Measurements from ENCODE around the gene LUC7L3. TPM values are rescaled to one million over a fixed set of nuclear protein-coding genes. Genes with fewer than 3 reads are reported as not detected.

The LUC7L3 gene
- total and polyA plus RNA-seq, 2 of the 13 experiments (the other 11 are each of a cell fraction or from before 2014, with no cell fraction given), result 108 to 120 TPM

DNA sequence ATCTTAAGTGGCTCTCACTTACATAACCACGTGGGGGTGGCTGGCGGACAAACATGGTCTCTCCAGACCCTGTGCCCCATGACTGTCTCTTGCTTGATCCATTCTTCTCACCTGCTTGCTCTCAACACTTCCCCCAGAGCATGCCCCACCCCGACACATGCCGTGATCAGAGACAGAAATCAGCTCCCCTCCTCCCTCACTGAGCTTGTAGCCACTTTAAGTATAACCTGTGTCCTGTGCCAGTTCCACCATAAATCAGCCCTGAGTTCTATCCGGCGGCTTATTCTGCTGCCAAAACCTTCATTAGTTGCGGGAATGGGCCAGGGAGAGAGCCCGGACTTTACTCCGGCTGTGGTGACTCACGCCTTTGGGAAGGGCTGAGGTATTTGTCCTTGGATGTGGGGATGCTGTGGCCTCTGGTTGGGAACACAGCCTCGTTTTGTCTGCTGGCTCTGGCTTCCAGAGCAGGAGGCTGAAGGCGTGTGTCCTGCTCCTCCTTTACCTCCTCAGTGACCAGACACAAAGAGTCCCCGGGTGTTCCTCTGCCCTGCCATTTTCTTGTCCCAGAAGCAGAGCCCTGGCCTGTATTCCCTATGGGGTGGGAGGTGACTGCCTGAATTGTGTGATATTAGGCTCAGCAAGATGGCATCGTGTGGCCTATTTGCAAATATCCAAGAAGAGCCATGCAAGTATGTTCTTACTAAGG, 32.8 kb upstream of the LUC7L3 start (continued):
- TF ChIP-seq, protein P1, sequence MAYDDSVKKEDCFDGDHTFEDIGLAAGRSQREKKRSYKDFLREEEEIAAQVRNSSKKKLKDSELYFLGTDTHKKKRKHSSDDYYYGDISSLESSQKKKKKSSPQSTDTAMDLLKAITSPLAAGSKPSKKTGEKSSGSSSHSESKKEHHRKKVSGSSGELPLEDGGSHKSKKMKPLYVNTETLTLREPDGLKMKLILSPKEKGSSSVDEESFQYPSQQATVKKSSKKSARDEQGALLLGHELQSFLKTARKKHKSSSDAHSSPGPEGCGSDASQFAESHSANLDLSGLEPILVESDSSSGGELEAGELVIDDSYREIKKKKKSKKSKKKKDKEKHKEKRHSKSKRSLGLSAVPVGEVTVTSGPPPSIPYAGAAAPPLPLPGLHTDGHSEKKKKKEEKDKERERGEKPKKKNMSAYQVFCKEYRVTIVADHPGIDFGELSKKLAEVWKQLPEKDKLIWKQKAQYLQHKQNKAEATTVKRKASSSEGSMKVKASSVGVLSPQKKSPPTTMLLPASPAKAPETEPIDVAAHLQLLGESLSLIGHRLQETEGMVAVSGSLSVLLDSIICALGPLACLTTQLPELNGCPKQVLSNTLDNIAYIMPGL (CRISPR knock-in tag; IDR thresholded peaks at IDR 0.05; ENCODE audit: borderline replicate concordance in 1 of 2, low read depth in 1 of 2), result peak; percentile 47 to 69; a peak in 3 of 4 replicates
- TF ChIP-seq, protein P2, sequence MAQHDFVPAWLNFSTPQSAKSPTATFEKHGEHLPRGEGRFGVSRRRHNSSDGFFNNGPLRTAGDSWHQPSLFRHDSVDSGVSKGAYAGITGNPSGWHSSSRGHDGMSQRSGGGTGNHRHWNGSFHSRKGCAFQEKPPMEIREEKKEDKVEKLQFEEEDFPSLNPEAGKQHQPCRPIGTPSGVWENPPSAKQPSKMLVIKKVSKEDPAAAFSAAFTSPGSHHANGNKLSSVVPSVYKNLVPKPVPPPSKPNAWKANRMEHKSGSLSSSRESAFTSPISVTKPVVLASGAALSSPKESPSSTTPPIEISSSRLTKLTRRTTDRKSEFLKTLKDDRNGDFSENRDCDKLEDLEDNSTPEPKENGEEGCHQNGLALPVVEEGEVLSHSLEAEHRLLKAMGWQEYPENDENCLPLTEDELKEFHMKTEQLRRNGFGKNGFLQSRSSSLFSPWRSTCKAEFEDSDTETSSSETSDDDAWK (CRISPR knock-in tag; IDR thresholded peaks at IDR 0.05), result no peak
- TF ChIP-seq SRF (IDR thresholded peaks at IDR 0.05; ENCODE audit: low read depth, low read length), result no peak
- TF ChIP-seq SP1 (IDR thresholded peaks at IDR 0.05), result no peak
- TF ChIP-seq SP1 (CRISPR knock-in tag; IDR thresholded peaks at IDR 0.05), result 0 out of 2 replicates have a peak, but pooled peaks have one; percentile 16
- peak; percentile 59; the same call in 1 of the 2 replicates for TF ChIP-seq CREB1 (IDR thresholded peaks at IDR 0.05)
- peak; percentile 71 for TF ChIP-seq CREB1 (CRISPR knock-in tag; IDR thresholded peaks at IDR 0.05)
- TF ChIP-seq ZZZ3 (CRISPR knock-in tag; IDR thresholded peaks at IDR 0.05; ENCODE audit: borderline replicate concordance), result no peak
- 0 out of 2 replicates have a peak, but pooled peaks have one; percentile 39 for TF ChIP-seq KAT7 (CRISPR knock-in tag; IDR thresholded peaks at IDR 0.05; ENCODE audit: borderline replicate concordance)
- TF ChIP-seq AGO2 (optimal IDR thresholded peaks at IDR 0.05; ENCODE audit: low read depth, low read length), result no peak
- peak; percentile 74; the same call in 1 of the 2 replicates for TF ChIP-seq SPEN (CRISPR knock-in tag; IDR thresholded peaks at IDR 0.05; ENCODE audit: low read depth)
- peak; percentile 77; the same call in 1 of the 2 replicates for TF ChIP-seq ZNF292 (CRISPR knock-in tag; IDR thresholded peaks at IDR 0.05; ENCODE audit: borderline replicate concordance, low read depth)
- peak; percentile 73 for TF ChIP-seq ZNF629 (CRISPR knock-in tag; conservative IDR thresholded peaks at IDR 0.05)
- no peak for TF ChIP-seq NR2C2 (CRISPR knock-in tag; IDR thresholded peaks at IDR 0.05; ENCODE audit: borderline replicate concordance)
- no peak for TF ChIP-seq ZKSCAN5 (CRISPR knock-in tag; IDR thresholded peaks at IDR 0.05)
- TF ChIP-seq RCOR2 (CRISPR knock-in tag; IDR thresholded peaks at IDR 0.05), result peak; percentile 90
- TF ChIP-seq ZNF883 (CRISPR knock-in tag; IDR thresholded peaks at IDR 0.05; ENCODE audit: not compliant biosample characterization), result no peak
- 0 out of 2 replicates have a peak, but pooled peaks have one; percentile 44 for TF ChIP-seq ZNF124 (CRISPR knock-in tag; IDR thresholded peaks at IDR 0.05)
- TF ChIP-seq SMARCE1 (IDR thresholded peaks at IDR 0.05; ENCODE audit: borderline replicate concordance), result 0 out of 2 replicates have a peak, but pooled peaks have one; percentile 74
- no peak for TF ChIP-seq ATF1 (CRISPR knock-in tag; IDR thresholded peaks at IDR 0.05)
- TF ChIP-seq, protein P3, sequence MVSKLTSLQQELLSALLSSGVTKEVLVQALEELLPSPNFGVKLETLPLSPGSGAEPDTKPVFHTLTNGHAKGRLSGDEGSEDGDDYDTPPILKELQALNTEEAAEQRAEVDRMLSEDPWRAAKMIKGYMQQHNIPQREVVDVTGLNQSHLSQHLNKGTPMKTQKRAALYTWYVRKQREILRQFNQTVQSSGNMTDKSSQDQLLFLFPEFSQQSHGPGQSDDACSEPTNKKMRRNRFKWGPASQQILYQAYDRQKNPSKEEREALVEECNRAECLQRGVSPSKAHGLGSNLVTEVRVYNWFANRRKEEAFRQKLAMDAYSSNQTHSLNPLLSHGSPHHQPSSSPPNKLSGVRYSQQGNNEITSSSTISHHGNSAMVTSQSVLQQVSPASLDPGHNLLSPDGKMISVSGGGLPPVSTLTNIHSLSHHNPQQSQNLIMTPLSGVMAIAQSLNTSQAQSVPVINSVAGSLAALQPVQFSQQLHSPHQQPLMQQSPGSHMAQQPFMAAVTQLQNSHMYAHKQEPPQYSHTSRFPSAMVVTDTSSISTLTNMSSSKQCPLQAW (CRISPR knock-in tag; IDR thresholded peaks at IDR 0.05), result peak; percentile 90
- no peak for TF ChIP-seq SETDB1 (CRISPR knock-in tag; IDR thresholded peaks at IDR 0.05; ENCODE audit: borderline replicate concordance)
- TF ChIP-seq MLLT10 (CRISPR knock-in tag; IDR thresholded peaks at IDR 0.05), result no peak
- TF ChIP-seq POLR2AphosphoS2 (IDR thresholded peaks at IDR 0.05; ENCODE audit: low read depth, low read length), result no peak; the same call in 1 of the 2 replicates
- TF ChIP-seq HNRNPUL1 (IDR thresholded peaks at IDR 0.05; ENCODE audit: low read depth, low read length), result no peak
